Stimulated activated CD4-positive, alpha-beta T cell treated with anti-CD3 and anti-CD28 coated beads, Interleukin-1b, Interleukin-23, amount 100 ng/mL, for 4 hours (primary cell): ENCODE measurements around the gene RNF113A.
"Not testable (repeated sequence)": the region's sequence is repeated elsewhere in the genome, so short reads cannot be mapped to it uniquely, and the experiment has no call there.

Experiments used
- DNase-seq, 2 donors: peaks; one replicate each; pipeline ENCODE4 v3.0.0-alpha.2; 2020; ENCODE audit warnings: low read depth in 2 of 2

RNF113A gene

GRCh38 chrX:119833905-119834304, 37.6 kb downstream of the RNF113A start:
- DNase-seq, result no peak

- no peak for DNase-seq
Measured at GRCh38 chrX:119828446-119828845, 43.1 kb downstream of the RNF113A start.

GRCh38 chrX:119826399-119826959, 45.1 kb downstream of the RNF113A start:
- DNase-seq, result no peak

- DNase-seq, result not testable (repeated sequence)
Measured at GRCh38 chrX:119824221-119824620, 47.3 kb downstream of the RNF113A start.

GRCh38 chrX:119821703-119822102, 49.8 kb downstream of the RNF113A start:
- DNase-seq, result not testable (repeated sequence)
